Inflammatory macrophage (primary cell): ENCODE measurements around the gene PIP5KL1.

Experiments used
- DNase-seq, 2 donors: peaks; one replicate each; pipeline ENCODE4 v3.0.0-alpha.2; 2020 to 2022

Gene PIP5KL1

DNA sequence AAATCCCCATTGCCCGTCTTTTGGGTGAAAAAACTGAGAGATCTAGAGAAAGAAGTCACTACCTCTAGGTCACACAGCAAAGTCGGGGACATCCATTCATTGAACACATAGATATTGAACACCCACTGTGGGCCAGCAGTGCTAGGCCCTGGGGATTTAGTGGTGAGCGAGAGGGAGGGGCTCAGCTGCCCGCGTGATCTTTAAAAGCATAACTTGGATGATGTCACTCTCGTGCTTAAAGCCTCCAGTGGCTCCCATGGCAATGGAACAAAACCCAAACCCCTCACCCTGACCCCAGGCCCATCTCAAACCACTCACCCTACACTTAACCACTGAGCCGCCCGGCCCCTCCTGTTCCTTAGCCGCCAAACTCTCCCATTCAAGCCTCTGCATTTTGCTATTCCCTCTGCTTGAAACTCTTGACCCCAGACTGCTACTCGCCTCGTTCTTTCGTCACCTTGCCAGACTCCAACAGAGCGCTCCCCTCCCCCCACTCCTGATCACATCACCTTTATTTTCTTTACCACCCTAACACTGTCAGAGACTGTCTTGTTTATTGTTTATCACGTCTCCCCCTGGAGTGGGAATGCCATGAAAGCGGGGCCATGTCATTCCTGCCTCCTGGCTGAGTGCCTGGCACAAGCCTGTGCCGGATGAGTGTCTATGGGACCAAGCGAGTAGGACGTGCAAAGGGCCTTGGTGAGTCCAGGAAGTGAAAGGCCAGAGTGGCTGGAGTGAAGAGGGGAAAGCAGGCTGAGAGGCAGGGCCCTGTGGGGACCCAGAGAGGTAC lies 710 bp upstream of the PIP5KL1 start:
- DNase-seq, result no peak

DNA sequence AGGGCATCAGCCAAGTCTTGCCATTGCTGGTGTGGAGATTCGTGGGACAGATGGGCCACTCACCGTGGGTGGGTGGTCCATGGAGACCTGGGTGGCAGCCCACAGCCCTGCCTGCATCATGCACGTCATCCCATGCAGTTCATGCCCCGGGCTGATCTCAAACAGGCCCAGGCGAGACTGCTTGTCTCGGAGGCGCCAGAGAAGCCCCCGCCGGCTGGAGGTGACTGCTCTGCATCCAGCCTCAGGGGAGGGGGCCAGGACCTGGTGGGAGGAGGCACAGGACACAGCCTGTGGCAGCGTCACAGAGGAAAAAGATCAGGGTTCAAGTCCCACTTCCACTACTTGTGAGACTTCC lies 975 bp downstream of the PIP5KL1 start:
- DNase-seq, result no peak

DNA sequence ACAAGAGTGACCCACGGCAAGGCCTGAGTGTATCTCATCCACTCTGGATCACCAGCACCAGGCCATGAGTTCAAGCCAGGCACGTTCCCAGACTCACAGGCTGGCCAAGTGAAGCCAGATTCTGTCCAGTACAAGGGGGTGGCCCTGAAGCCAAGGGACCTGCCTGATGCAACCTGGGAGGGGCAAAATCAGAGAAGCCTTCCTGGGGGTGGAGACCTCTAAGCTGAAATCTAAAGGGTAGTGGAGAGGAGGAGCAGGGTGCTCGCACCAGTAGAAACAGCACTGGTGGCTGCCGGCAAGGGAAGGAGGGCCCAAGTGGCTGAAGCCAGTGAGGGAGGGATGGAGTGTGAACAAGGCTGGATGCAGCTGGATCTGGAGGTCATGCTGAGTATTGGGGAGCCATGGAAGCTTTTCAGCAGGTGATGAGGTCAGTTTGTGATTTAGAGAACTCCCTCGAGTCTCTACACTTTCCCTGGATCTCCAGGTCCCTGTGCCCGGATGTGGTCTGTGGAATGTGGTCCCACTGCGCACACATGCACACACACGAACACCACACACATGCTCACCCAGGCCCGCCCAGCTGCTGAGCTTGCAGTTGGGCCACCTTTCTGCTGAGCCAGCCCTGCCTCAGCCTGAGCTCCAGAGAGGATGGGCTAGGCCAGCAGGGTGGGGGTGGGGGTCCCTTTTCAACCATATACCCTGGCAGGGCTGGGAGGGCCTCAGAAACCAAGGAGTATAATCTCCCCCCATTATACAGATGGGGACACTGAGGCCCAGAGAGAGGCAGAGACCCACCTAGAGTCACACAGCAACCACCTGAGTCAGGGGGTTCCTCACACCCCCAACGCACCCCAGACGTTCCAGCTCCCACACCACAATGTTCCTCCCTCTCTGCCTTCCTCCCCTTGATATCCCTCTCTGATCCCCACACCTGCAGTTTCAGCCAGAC lies 1.6 kb downstream of the PIP5KL1 start:
- DNase-seq, result no peak

DNA sequence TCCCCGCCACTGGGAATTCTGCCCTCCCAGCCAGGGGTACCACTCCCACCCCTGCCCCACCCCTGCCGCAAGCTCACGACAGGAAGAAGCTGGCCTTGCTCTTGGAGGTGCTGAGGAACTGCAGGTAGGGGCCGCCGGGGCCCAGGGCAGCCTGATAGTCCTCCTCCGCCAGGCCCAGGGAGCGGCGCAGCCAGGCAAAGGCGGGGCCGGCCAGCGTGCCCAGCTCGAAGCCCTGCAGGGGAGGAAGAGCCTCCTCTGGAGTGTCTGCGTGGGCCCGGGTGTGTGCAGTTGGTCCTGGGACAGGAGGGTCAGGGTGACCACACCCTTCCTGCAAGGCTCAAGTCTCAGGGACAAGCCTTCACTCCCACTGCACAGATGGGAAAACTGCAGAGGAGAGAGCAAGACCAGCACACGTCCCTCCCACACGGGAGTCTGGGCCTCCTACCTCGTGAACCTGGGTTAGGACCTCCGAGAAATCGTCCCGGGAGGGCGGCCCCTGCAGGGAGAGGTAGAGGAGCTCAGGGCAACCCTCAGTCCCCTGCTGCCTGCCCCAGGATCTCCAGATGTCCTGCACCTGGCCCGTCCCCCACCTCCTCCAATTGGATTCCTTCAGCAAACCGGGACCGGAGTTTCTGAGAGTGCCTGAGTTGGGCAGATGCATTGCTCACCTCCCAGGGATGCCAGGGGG lies 2.4 kb downstream of the PIP5KL1 start:
- peak; percentile 43 to 65 for DNase-seq

DNA sequence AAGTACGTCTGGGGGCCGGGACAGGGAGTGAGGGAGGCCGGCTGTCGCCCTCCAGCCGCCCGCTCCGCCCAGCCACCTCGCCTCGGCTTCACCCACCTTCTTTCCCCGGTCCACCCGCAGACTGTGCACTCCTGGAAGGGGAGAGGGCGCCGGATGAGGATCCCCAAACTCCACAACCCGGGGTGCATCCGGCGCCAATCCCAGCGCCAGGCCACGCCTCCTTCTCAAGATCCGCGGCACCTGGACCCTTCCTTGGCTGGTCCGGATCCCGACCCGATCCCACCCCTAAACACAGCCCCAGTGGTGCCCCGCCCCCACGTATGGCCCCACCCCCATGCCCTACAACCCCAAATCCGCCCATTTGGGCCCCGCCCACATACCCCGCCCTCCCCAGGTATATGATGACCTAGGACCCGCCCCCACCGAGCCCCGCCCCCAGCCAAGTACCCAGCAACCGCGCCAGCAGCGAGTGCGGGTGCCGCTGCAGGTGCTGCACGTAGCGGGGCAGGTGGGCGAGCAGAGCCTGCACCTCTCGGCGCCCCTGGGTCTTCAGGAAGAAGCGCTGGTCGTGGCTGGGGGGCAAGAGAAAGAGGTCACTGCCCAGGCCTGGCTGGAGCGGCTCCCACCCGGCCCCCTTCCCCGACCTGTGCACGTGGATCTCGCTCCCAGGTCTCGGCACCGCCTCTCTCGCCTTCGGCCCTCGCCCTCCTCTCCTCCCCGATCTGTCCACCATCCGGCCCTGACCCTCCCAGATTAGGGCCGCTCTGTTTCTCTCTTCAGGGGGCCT lies 3.2 kb downstream of the PIP5KL1 start:
- no peak for DNase-seq

DNA sequence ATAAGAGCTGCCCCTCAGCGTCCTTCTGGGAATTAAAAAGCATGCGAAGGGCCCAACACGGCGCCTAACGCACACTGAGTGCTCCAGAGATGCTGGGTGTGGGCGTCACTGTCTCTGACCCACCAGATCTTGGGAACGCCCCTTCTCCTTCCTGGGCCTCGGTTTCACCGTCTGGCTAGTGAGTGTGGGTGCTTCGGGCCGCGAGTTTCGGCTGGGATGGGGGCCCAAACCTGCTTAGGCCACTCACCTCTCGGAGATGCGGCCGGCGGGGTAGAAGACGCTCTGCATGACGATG lies 3.7 kb downstream of the PIP5KL1 start:
- no peak for DNase-seq

DNA sequence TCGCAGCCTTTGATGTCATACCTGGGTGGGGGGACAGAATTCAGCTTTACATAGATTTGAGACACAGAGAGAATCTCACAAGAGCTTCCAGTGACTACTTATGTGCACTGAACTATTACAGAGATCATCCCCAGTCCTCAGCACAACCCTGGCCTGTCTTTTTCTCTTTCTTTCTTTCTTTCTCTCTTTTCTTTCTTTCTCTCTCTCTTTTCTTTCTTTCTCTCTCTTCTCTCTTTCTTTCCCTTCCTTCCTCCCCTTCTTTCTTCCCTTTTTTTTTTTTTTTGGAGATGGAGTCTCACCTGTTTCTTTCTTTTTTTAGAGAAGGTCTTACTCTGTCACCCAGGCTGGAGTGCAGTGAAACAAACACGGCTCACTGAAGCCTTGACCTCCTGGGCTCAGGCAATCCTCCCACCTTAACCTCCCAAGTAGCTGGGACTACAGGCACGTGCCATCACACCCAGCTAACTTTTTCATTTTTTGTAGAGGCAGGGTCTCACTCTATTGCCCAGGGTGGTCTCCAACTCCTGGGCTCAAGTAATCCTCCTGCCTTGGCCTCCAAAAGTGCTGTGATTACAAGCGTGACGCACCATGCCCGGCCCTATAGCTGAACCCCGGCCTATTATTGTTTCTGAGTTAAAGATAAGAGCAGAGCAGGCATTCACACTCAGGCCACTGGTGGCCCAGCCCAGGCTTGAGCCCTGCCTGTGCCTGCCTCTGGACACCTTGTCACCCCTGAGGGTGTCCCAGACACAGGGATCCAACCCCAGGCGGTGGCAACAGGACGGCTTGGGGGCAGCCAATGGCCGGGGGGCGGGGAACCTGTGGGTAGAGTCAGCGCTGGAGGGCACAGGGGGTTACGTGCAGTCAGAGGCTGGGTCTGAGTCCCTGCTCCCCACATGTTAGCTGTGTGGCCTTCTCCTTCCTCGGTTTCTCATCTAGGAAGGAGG lies 4.3 kb downstream of the PIP5KL1 start:
- DNase-seq, result no peak

DNA sequence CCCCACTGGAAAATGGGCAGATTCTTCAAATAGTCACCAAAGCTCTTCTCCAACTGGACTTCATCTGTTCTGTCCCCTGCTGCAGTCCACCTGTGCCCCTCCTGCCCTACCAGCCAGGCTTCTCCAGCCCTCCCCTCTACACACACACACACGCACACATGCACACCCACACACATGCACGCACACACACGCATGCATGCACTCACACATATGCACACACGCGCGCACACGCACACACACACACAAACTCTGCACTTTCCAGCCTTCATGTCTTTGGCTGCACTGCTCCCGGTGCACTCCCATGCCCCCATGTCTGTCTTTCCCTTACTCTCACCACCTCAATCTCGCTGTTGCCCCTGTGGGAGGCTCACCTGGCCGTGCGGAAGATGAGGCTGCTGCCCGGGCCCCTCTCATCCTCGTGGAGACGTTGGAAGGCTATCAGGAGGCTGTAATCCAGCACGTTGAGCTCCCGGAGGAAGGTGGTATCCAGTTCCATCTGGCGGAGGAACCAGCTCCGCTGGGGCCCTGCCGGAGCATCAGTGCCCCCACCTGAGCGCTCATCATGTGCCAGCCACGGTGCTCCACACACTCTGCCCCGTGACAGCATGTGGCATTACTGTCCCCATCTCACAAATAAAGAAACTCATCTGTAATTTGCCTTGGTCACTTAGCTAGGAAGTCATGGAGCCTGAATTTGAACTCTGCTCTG lies 5.7 kb downstream of the PIP5KL1 start:
- DNase-seq, result no peak

DNA sequence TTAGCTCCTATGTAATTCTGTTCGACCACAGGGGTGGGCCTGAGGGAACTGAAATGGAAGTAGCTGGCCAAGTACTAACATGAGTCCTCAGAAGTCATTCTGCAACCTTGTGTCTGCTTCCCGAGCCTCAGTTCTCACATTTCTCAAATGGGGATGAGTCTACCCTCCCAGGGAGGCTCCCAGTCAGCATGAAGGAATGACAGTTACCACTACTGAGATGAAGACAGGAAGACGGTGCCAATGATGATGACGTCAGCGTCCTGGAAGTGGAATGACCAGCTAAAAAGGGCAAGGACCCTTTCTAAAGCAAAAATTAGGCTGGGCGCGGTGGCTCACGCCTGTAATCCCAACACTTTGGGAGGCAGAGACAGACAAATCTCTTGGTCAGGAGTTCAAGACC lies 6.8 kb downstream of the PIP5KL1 start:
- no peak for DNase-seq

DNA sequence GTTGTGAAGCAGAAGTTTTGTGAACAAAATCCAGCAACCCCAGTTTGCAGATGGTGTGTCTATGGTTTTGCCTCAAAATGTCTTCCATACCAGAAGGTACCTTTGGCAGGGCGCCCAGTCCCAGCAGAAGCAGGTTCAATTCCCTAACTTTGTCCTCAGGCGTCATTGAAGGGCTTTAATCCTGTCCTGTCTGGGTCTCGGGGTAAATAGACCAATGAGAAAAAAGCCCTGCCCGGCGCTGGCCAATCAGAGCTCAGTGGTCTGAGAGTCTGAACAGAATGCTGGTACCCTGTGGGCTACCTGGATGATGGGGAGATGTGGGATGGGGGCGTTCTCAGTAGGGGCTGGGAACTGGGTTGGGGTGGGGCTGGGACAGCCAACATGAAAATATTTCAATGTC lies 7.5 kb downstream of the PIP5KL1 start:
- DNase-seq, result no peak

DNA sequence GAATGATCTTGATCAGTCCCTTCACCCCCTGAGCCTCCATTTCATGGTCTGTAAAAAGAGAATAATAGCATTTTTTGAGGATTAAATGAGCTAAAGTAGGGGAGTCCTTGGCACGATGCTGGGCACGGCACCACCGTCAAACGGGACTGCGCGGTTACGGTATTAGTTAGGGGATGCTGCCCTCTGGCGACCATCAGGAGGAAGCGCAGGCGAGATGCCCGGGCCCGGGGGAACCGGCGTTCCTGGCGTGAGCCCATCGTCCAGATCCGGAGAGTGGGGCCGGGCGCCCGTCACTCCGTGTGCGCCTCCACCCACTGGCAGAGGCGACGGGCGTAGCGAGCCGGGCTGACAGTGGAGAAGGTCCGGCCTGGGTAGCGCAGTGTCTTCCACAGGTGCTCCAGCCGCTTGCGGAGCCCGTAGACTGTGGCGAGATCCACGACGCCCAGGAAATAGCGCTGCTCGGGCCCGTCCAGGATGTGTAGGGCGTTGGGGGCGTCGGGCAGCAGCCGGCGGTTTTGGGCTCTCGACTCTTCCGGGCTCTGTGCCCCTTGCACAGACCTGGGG lies 8.9 kb downstream of the PIP5KL1 start:
- DNase-seq, result peak; percentile 51 to 61

DNA sequence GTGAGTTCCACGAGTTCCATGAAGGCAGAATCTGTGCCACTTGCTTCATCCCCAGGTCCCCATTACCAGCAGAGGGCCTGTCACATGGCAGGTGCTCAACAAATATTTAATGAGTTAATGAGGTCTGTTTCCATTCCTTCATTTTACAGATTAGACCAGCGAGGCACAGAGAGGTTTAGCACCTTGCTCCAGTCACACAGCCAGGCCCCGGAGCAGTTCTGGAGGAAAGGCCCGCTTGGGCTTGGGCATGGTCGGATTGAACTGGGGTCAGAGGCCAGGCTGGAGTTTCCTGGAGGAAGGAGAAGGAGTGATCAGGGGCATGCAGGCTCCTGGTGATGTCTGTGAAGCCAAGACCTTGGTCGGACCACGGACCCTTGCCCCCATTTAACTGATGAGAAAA lies 9.8 kb downstream of the PIP5KL1 start:
- DNase-seq, result no peak

DNA sequence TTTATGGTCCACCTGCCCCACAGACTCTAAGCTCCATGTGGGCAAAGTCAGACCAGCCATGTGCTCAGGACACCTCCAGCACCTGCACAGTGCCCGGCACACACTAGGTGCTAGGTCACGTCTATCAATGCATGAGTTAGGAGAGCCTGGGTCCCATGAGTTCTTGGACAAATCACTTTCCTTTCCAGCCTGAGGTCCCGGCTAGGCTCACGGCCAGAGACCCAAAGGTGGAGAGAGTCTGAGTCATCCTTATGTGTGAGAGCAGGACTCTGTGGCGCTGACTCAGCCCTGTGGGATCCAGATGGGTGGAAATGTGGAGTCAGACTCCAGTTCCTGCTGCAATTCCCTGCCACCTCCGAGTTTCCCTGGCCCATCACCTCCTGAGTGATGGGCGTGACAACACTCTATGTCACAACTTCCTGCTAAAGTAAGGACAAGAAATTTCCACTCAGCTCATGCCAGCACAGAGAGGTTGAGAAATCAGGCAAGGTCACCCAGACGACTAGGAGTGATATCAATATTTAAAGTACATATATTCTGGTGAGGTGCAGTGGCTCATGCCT lies 11.2 kb downstream of the PIP5KL1 start:
- DNase-seq, result peak; percentile 88 to 98

DNA sequence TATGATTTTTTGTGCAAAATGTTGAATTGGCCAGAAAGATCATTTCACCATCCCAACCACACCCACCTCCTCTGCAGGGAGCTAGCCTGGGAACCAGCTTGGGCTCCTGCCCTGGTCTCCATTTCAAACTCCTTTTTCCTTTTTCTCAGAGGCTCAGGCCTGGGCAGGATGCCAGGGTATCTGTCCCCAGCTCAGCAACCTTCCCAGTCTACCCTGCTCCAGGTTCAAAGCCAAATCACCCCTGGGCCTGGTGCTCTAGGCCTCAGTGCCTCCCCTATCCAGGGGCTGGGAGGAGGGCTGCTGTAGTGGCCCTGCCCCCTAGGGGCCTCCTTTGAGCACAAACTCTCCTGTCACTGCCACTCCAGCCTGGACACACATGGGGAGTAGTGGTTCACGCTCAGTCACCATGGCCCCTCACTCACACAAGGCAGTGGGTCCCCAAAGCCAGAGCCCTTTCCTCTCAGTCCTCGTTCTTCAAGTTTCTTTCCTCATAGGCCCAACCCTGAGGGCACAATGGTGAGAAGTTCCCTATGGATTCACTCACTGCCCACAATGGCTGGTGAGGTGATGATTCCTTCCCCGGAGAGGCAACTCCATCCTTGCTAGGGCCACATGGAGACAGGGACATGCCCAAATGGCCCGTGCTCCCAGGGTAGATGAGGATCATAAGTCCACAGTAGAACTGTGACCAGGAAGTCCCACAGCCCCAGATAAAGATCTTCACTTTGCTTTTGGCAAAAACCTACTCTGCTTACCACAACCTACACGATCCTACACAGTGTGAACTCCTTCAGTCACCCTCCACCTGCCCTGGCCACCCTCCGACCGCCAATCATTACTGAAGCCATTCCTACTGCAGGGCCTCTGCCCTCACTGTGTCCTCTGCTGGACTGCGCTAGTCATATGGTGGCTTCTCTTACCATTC lies 12.1 kb downstream of the PIP5KL1 start:
- peak in 1 of 2 donors; percentile 51 for DNase-seq

DNA sequence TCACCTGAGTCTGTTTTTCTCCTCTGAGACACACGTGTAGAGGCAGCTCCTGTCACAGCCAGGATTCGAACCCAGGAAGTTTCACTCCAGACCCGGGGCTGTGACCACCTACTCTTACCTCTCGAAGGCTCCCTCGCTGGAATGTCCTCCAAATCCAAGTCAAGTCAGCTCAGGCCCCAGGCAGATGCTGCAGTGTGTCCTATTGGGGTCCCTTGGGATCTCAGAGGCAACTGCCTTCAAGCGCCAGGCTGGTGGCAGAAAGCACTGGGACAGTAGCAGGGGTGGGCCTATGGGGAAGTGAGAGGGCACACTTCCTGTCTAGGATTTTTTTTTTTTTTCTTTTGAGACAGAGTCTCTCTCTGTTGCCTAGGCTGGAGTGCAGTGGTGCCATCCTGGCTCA lies 13.0 kb downstream of the PIP5KL1 start:
- peak in 1 of 2 donors; percentile 56 for DNase-seq

DNA sequence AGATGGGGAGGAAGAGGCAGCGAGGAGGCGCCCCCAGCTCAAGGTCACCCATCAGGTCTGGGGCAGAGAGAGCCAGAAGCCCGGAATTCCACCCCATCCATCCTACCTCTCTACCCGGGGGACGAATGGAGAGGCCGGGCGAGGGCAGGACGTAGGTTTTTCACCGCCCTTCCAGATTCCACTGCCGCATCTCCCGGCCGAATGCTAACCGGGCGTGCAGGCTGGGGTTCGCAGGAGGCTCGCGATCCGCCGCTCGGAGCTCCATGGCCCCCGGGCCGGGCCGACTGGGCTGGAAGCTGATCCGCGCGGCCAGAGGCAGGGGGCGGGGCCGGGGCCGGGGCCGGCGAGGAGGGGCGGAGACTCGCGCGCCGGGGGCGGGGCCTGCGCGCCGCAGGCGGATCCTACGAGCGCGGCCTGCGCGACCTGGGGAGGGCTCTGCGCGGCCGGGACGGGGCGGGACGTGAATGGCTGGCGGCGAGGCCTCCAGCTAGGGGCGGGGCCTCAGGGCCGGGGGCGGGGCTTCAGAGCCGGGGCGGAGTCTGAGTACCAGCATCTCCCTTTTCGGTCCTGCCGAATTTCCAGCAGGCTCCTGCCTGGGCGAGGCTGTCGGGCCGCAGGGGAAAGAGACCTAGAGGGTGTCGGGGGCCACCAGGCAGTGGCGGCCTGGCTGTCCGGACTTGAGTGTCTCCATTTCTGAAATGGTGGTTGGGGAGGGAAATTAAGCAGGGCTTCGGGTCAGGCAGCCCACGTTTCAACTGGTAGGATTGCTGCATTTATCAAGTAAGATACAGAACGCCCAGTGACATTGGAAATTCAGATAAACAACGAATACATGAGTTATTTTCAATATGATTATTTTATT lies 13.6 kb downstream of the PIP5KL1 start, which contains the start of gene ST6GALNAC4:
Gene ST6GALNAC4 (minus strand): TSS at position 322 of the 862 bp plus-strand sequence. CDS start 622 bp downstream, outside the sequence.
- peak; percentile 94 to 97 for DNase-seq
